ENCODE measurements around the gene TLE2.

DNA sequence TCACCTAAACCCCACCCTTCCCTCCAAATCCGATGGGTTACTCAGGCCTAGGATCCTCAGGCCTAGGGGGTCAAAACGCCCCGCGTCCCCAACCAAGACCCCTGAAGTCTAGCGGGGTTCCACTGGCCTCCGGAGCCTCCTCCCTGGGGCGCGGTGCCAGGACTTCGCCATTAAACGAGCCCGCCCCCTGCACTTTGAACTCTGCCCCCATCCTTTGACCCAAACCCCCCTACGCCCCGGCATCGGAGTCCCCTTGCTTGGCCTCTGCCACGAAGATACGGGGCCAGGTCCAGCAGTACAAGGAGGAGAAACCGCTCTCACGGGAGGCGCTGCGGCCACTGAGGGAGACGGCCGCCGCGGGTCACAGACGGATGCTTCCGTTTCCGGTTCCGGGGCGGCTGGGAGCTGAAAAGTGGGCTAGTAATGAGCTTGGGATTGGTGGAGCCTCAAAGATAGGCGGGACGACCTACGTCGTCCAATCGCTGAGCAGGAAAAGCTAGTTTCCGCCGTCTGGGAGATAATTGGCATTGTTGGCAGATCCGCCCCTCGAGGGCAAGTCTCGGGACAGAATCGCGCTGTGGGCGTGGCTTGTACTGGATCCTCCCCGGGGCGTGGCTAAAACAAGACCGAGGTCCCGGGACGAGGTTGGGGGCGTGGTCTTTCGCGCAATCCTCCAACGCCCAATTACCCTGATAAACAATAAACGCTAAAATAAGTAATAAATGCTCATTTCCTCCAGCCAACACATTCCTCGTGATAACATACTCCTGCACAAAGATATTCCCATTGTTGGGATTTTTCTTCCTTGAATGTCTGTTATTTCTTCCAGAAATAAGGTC lies 78.6 kb downstream of the TLE2 start:
- TF ChIP-seq MAX (IDR thresholded peaks at IDR 0.05) (0 out of 2 replicates have a peak, but pooled peaks have one; percentile 9), EP300 (IDR thresholded peaks at IDR 0.05; ENCODE audit: borderline replicate concordance) (no peak), CREB1 (IDR thresholded peaks at IDR 0.05; ENCODE audit: low read depth) (0 out of 2 replicates have a peak, but pooled peaks have one; percentile 30), CEBPB (IDR thresholded peaks at IDR 0.05) (no peak), YY1 (IDR thresholded peaks at IDR 0.05; ENCODE audit: low read depth) (peak; percentile 79), REST (IDR thresholded peaks at IDR 0.05; ENCODE audit: low read depth) (no peak), TAF1 (IDR thresholded peaks at IDR 0.05; ENCODE audit: low read depth) (peak; percentile 99), TCF12 (IDR thresholded peaks at IDR 0.05; ENCODE audit: low read depth) (peak; percentile 36; the same call in 1 of the 2 replicates), ZBTB7A (IDR thresholded peaks at IDR 0.05; ENCODE audit: low read depth) (no peak)

All from Ishikawa (cell line).